ENCODE measurements around the gene ABCD1. TPM values are rescaled to one million over a fixed set of nuclear protein-coding genes. Genes with fewer than 3 reads are reported as not detected.

The ABCD1 gene
- total and polyA plus RNA-seq, 10 of the 15 experiments (the other 5 are each of a cell fraction or from before 2014, with no cell fraction given): 0.13 to 6.5 (median 1.4) TPM

DNA sequence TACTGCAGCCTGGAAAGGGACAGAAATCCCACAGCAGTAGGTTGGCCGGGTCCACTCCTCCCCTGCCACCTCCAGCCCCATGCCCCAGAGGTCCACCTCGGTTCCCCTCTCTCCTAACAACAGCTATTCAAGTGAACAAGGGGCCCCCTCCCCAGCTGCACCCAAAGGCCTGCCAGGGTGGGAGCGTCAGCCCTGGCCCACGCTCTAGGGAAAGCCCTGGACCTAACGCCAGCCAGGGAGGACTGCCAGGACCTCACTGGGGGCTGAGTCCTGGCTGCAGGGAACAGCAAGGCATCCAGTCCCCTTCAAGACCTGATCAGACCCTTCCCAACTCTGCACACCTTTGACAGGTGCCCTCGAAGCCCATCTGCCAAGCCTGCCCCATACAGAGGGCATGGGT, 23.7 kb upstream of the ABCD1 start (continued):
- TF ChIP-seq, protein P1, sequence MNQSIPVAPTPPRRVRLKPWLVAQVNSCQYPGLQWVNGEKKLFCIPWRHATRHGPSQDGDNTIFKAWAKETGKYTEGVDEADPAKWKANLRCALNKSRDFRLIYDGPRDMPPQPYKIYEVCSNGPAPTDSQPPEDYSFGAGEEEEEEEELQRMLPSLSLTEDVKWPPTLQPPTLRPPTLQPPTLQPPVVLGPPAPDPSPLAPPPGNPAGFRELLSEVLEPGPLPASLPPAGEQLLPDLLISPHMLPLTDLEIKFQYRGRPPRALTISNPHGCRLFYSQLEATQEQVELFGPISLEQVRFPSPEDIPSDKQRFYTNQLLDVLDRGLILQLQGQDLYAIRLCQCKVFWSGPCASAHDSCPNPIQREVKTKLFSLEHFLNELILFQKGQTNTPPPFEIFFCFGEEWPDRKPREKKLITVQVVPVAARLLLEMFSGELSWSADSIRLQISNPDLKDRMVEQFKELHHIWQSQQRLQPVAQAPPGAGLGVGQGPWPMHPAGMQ (IDR thresholded peaks at IDR 0.05; ENCODE audit: borderline replicate concordance): no peak
- TF ChIP-seq JUNB (IDR thresholded peaks at IDR 0.05): no peak
- no peak for TF ChIP-seq ZNF384 (IDR thresholded peaks at IDR 0.05; ENCODE audit: borderline replicate concordance, low read depth, low read length)
- no peak for TF ChIP-seq RELA (IDR thresholded peaks at IDR 0.05; ENCODE audit: borderline replicate concordance, partially characterized antibody)
- no peak for TF ChIP-seq CREB1 (IDR thresholded peaks at IDR 0.05; ENCODE audit: low read depth)
- TF ChIP-seq, protein P2, sequence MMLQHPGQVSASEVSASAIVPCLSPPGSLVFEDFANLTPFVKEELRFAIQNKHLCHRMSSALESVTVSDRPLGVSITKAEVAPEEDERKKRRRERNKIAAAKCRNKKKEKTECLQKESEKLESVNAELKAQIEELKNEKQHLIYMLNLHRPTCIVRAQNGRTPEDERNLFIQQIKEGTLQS (IDR thresholded peaks at IDR 0.05; ENCODE audit: borderline replicate concordance, extremely low read depth, low read depth, low read length): no peak

DNA sequence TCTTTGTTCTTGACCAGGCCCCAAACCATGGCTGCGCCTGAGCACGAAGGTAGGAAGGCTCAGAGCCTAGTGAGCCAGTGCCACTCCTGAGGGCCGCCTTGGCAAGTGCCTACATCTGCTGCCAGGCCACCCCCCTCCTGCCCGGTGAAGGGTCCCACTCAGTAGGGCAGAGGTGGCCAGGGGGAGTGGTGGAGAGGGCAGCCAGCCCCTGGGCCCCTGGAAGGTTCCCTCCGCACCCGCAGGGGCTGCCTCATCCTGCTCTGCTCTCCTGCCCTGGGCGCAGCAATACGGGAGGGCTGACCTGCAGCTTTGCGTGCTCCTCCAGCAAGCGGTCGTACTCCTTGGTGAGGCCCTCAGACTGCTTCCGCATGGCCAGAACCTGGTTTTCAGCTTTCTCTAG, 22.9 kb upstream of the ABCD1 start:
- Histone ChIP-seq H3K27me3 (replicated peaks in 1 of 2; ENCODE audit: control insufficient read depth in 2 of 2, insufficient read depth in 2 of 2, low read length in 1 of 2) (no peaks in the 10 kb centered on the region), H3K4me1 (ENCODE audit: control insufficient read depth, insufficient read depth, low read length) (no peaks in the 10 kb centered on the region), H3K9ac (ENCODE audit: control insufficient read depth, insufficient read depth, low read length) (no peak overlapping the region), H3K9me3 (replicated peaks; ENCODE audit: control insufficient read depth, insufficient read depth, low read length) (no peaks in the 10 kb centered on the region), H3K4me3 (no peak overlapping the region), H3K4me2 (ENCODE audit: control insufficient read depth, insufficient read depth) (no peak overlapping the region), H2AFZ (ENCODE audit: control insufficient read depth, low read depth, low read length) (no peak overlapping the region), H3K36me3 (ENCODE audit: control insufficient read depth in 2 of 2, insufficient read depth in 2 of 2, low read length in 1 of 2) (peaks cover 0 to 2% of the 10 kb centered on the region in 2 experiments; a peak in 2 of 4 replicates), H3K79me2 (ENCODE audit: control insufficient read depth, insufficient read depth, low read length) (no peaks in the 10 kb centered on the region), H3K27ac (ENCODE audit: control insufficient read depth, insufficient read depth) (no peak overlapping the region), H4K20me1 (ENCODE audit: control insufficient read depth, insufficient read depth) (no peaks in the 10 kb centered on the region)
- WGBS (ENCODE audit: insufficient coverage, insufficient replicate concordance, low lambda C conversion rate, missing lambda C conversion rate): 78% methylated on average over 10 of the region's 12 CpGs
- no peak for DNase-seq (ENCODE audit: low read depth, low spot score)
- intact Hi-C loops (cut with micrococcal nuclease; ENCODE audit: unreplicated experiment): no loop called here
- no peak for FAIRE-seq
- no peak for ATAC-seq
- no TSS peak for BruUV-seq (replicated peaks)
- in situ Hi-C loops (cut with MboI): no loop called here
- ChIA-PET SMC1A (ENCODE audit: uncharacterized antibody, unreplicated experiment) (no interaction called here), CTCF (no interaction called here), RAD21 (ENCODE audit: unreplicated experiment) (no interaction called here), POLR2A (no interaction called here)
- TF ChIP-seq, protein P3, sequence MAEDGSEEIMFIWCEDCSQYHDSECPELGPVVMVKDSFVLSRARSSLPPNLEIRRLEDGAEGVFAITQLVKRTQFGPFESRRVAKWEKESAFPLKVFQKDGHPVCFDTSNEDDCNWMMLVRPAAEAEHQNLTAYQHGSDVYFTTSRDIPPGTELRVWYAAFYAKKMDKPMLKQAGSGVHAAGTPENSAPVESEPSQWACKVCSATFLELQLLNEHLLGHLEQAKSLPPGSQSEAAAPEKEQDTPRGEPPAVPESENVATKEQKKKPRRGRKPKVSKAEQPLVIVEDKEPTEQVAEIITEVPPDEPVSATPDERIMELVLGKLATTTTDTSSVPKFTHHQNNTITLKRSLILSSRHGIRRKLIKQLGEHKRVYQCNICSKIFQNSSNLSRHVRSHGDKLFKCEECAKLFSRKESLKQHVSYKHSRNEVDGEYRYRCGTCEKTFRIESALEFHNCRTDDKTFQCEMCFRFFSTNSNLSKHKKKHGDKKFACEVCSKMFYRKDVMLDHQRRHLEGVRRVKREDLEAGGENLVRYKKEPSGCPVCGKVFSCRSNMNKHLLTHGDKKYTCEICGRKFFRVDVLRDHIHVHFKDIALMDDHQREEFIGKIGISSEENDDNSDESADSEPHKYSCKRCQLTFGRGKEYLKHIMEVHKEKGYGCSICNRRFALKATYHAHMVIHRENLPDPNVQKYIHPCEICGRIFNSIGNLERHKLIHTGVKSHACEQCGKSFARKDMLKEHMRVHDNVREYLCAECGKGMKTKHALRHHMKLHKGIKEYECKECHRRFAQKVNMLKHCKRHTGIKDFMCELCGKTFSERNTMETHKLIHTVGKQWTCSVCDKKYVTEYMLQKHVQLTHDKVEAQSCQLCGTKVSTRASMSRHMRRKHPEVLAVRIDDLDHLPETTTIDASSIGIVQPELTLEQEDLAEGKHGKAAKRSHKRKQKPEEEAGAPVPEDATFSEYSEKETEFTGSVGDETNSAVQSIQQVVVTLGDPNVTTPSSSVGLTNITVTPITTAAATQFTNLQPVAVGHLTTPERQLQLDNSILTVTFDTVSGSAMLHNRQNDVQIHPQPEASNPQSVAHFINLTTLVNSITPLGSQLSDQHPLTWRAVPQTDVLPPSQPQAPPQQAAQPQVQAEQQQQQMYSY (CRISPR knock-in tag; IDR thresholded peaks at IDR 0.05): no peak
- TF ChIP-seq STAT1 (conservative IDR thresholded peaks at IDR 0.05) (no peak), CEBPB (IDR thresholded peaks at IDR 0.05; ENCODE audit: borderline replicate concordance in 1 of 2, low read depth in 2 of 2, low read length in 2 of 2) (no peak), SREBF2 (IDR thresholded peaks at IDR 0.05; ENCODE audit: low read length) (no peak), SMAD1 (IDR thresholded peaks at IDR 0.05; ENCODE audit: low read depth, partially characterized antibody) (no peak), ESRRA (IDR thresholded peaks at IDR 0.05; ENCODE audit: low read length) (no peak), SREBF1 (IDR thresholded peaks at IDR 0.05; ENCODE audit: low read length) (no peak), CHD4 (IDR thresholded peaks at IDR 0.05) (no peak)
- TF ChIP-seq, protein P4, sequence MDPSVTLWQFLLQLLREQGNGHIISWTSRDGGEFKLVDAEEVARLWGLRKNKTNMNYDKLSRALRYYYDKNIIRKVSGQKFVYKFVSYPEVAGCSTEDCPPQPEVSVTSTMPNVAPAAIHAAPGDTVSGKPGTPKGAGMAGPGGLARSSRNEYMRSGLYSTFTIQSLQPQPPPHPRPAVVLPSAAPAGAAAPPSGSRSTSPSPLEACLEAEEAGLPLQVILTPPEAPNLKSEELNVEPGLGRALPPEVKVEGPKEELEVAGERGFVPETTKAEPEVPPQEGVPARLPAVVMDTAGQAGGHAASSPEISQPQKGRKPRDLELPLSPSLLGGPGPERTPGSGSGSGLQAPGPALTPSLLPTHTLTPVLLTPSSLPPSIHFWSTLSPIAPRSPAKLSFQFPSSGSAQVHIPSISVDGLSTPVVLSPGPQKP (IDR thresholded peaks at IDR 0.05; ENCODE audit: low read depth, low read length): no peak
